HCT116 (cell line): Measurements from ENCODE around the gene ST6GAL2. TPM values are rescaled to one million over a fixed set of nuclear protein-coding genes. Genes with fewer than 3 reads are reported as not detected.

Experiments
- ATAC-seq: fragments of 200-7000 bp; cut with Tn5 transposase; 2 replicates; pipeline ENCODE4 v1.9.1; 2020; ENCODE audit warnings: mild to moderate bottlenecking, moderate library complexity
- BruUV-seq: library from RNA; stranded (reverse); fragments of 400-500 nt; replicated peaks from 2 replicates; lab custom pipeline; 2021; lab: Mats Ljungman, UMichigan
- CTCF ChIA-PET: fragments of 300-600 bp; sonication (Branson Sonifier 250); formaldehyde crosslinking; loops from one replicate; lab custom pipeline; 2021; ENCODE audit warnings: antibody characterized with exemption; lab: Charles Lee
- POLR2A ChIA-PET: fragments of 300-600, 350-600 bp; sonication (Branson Sonifier 250); formaldehyde crosslinking; loops from one replicate; lab custom pipeline; 2021; ENCODE audit warnings: antibody characterized with exemption; lab: Charles Lee
- RAD21 ChIA-PET, 2 experiments: fragments of 300-600 bp; sonication (Branson Sonifier 250); formaldehyde crosslinking; loops; one replicate each; lab custom pipeline; 2023; ENCODE audit warnings: low total read pairs in 2 of 2; ENCODE audit not compliant: uncharacterized antibody in 2 of 2, unreplicated experiment in 2 of 2, low non-redundant PET in 1 of 2; lab: Charles Lee
- DNase-seq: peaks from one replicate; pipeline ENCODE4 v3.0.0-alpha.2; 2010; ENCODE audit warnings: low read depth, low spot score
- H2AFZ ChIP-seq: fragments of 200-600 bp; shearing (Covaris generic), sonication (generic); 2 replicates; pipeline ENCODE4 v1.6.1; 2017; ENCODE audit warnings: low read depth, mixed run types, mixed read lengths, antibody characterized with exemption, low read length; ENCODE audit not compliant: poor library complexity, severe bottlenecking
- H3K27ac ChIP-seq: 2 replicates; pipeline ENCODE4 v1.5.1; 2012; ENCODE audit warnings: low read depth, low read length
- H3K27me3 ChIP-seq: fragments of 200-600 bp; sonication (generic); 2 replicates; pipeline ENCODE4 v1.6.1; 2016; ENCODE audit warnings: mixed run types, low read length, mixed read lengths; ENCODE audit not compliant: insufficient read depth
- H3K36me3 ChIP-seq, 2 experiments: fragments of 200-500 bp in 1 of 2; fragments of 200-600 bp in 1 of 2; sonication (Bioruptor generic) in 1 of 2; sonication (generic) in 1 of 2; 2 replicates each; pipeline versions ENCODE4 v1.5.1 to v1.6.1; 2014 to 2016; ENCODE audit warnings: low read length in 2 of 2, inconsistent platforms in 1 of 2, mixed read lengths in 1 of 2, mixed run types in 1 of 2; ENCODE audit not compliant: insufficient read depth in 2 of 2, control insufficient read depth in 1 of 2
- H3K4me1 ChIP-seq, 2 experiments: fragments of 200-600 bp in 1 of 2; sonication (generic) in 1 of 2; 2 replicates each; pipeline versions ENCODE4 v1.5.1 to v1.6.1; 2012 to 2017; ENCODE audit warnings: low read length in 2 of 2, inconsistent platforms in 1 of 2, mild to moderate bottlenecking in 1 of 2, mixed read lengths in 1 of 2, mixed run types in 1 of 2, moderate library complexity in 1 of 2; ENCODE audit not compliant: insufficient read depth in 2 of 2, control insufficient read depth in 1 of 2
- H3K4me2 ChIP-seq: fragments of 200-600 bp; sonication (generic); 2 replicates; pipeline ENCODE4 v1.6.1; 2017; ENCODE audit warnings: mixed run types, low read length, mixed read lengths
- H3K4me3 ChIP-seq, 2 experiments: fragments of 200-600 bp in 1 of 2; sonication (generic) in 1 of 2; replicated peaks in 1 of 2; 2 replicates each; pipeline ENCODE4 v1.5.1; 2011 to 2016; ENCODE audit warnings: low read length in 2 of 2, control low read depth in 1 of 2, low read depth in 1 of 2, mild to moderate bottlenecking in 1 of 2, mixed read lengths in 1 of 2, mixed run types in 1 of 2
- H3K79me2 ChIP-seq: fragments of 200-600 bp; sonication (generic); 2 replicates; pipeline ENCODE4 v1.6.1; 2017; ENCODE audit warnings: mild to moderate bottlenecking, mixed run types, low read length, moderate library complexity, mixed read lengths; ENCODE audit not compliant: insufficient read depth
- H3K9ac ChIP-seq: fragments of 200-600 bp; sonication (generic); 2 replicates; pipeline ENCODE4 v1.6.1; 2016; ENCODE audit warnings: low read length, mixed read lengths
- H3K9me2 ChIP-seq: fragments of 200-600 bp; sonication (generic), shearing (Covaris generic); 2 replicates; pipeline ENCODE4 v1.6.1; 2017; ENCODE audit warnings: mixed run types, mild to moderate bottlenecking, moderate library complexity; ENCODE audit not compliant: insufficient read depth
- H3K9me3 ChIP-seq, 2 experiments: fragments of 200-500 bp in 1 of 2; fragments of 200-600 bp in 1 of 2; sonication (Bioruptor generic) in 1 of 2; sonication (generic) in 1 of 2; 2 replicates each; pipeline ENCODE4 v1.6.1; 2014 to 2017; ENCODE audit warnings: low read length in 2 of 2, mixed read lengths in 2 of 2, inconsistent platforms in 1 of 2, low read depth in 1 of 2, mild to moderate bottlenecking in 1 of 2, mixed run types in 1 of 2, moderate library complexity in 1 of 2; ENCODE audit not compliant: control insufficient read depth in 1 of 2, insufficient read depth in 1 of 2
- H4K20me1 ChIP-seq: fragments of 200-600 bp; sonication (generic), shearing (Covaris generic); 2 replicates; pipeline ENCODE4 v1.6.1; 2017; ENCODE audit warnings: mixed run types, mild to moderate bottlenecking, moderate library complexity; ENCODE audit not compliant: insufficient read depth
- CBX3 ChIP-seq: IDR thresholded peaks from 2 replicates; pipeline ENCODE4 v1.6.1; 2012; ENCODE audit warnings: low read depth
- CEBPB ChIP-seq: IDR thresholded peaks from 2 replicates; pipeline ENCODE4 v1.6.1; 2012; ENCODE audit warnings: low read depth
- EGR1 ChIP-seq: IDR thresholded peaks from 2 replicates; pipeline ENCODE4 v1.6.1; 2012; ENCODE audit warnings: low read depth
- ELF1 ChIP-seq: IDR thresholded peaks from 2 replicates; pipeline ENCODE4 v1.6.1; 2012; ENCODE audit warnings: low read depth, borderline replicate concordance
- EZH2 ChIP-seq: fragments of 200-600 bp; sonication (generic); IDR thresholded peaks from 2 replicates; pipeline ENCODE4 v1.6.1; 2017; ENCODE audit warnings: antibody characterized with exemption, mixed run types
- EZH2phosphoT487 ChIP-seq: fragments of 200-600 bp; IDR thresholded peaks from 2 replicates; pipeline ENCODE4 v1.6.1; 2018; ENCODE audit warnings: antibody characterized with exemption, borderline replicate concordance
- FOSL1 ChIP-seq: IDR thresholded peaks from 2 replicates; pipeline ENCODE4 v1.6.1; 2012; ENCODE audit warnings: low read depth
- JUND ChIP-seq: IDR thresholded peaks from 2 replicates; pipeline ENCODE4 v1.6.1; 2012
- POLR2A ChIP-seq: IDR thresholded peaks from 2 replicates; pipeline ENCODE4 v1.7.0; 2011; ENCODE audit warnings: borderline replicate concordance; ENCODE audit not compliant: insufficient read depth, insufficient read length; ENCODE audit errors: extremely low read depth
- SIN3A ChIP-seq: IDR thresholded peaks from 2 replicates; pipeline ENCODE4 v1.6.1; 2012; ENCODE audit warnings: low read depth
- SP1 ChIP-seq: IDR thresholded peaks from 2 replicates; pipeline ENCODE4 v1.6.1; 2012; ENCODE audit warnings: low read depth
- ZNF274 ChIP-seq: fragments of 200-500 bp; sonication (Bioruptor generic); IDR thresholded peaks from 2 replicates; pipeline ENCODE4 v1.6.1; 2014; ENCODE audit warnings: mild to moderate bottlenecking, low read depth, low read length, inconsistent platforms
- intact Hi-C: fragments of 100-400 bp; cut with micrococcal nuclease; formaldehyde crosslinking; loops from 2 replicates; pipeline ENCODE4 v1.10.0; 2022
- total RNA-seq: library from RNA; stranded (reverse); gene quantifications from one replicate; pipeline ENCODE4 v1.2.1, GENCODE V29; 2021; ENCODE audit not compliant: unreplicated experiment
- TF ChIP-seq, protein P1 (sequence below), 3 experiments: fragments of 200-600 bp in 1 of 3; sonication (generic) in 1 of 3; IDR thresholded peaks in 2 of 3; conservative IDR thresholded peaks in 1 of 3; 2 replicates each; pipeline ENCODE4 v1.5.1; 2012 to 2017; ENCODE audit warnings: low read depth in 2 of 3, low read length in 2 of 3, antibody characterized with exemption in 1 of 3, borderline replicate concordance in 1 of 3, control low read depth in 1 of 3, mild to moderate bottlenecking in 1 of 3, mixed read lengths in 1 of 3, mixed run types in 1 of 3, moderate library complexity in 1 of 3; ENCODE audit not compliant: insufficient read depth in 1 of 3
- TF ChIP-seq, protein P2 (sequence below): IDR thresholded peaks from 2 replicates; pipeline ENCODE4 v1.6.1; 2011; ENCODE audit warnings: mild to moderate bottlenecking, low read length, moderate library complexity; ENCODE audit not compliant: insufficient replicate concordance; ENCODE audit errors: extremely low read depth
- TF ChIP-seq, protein P3 (sequence below): IDR thresholded peaks from 2 replicates; pipeline ENCODE4 v1.6.1; 2012; ENCODE audit warnings: low read depth
- TF ChIP-seq, protein P4 (sequence below): IDR thresholded peaks from 2 replicates; pipeline ENCODE4 v1.6.1; 2012

The ST6GAL2 gene
- total RNA-seq, 1 experiment from 2014 or later, result not detected

DNA sequence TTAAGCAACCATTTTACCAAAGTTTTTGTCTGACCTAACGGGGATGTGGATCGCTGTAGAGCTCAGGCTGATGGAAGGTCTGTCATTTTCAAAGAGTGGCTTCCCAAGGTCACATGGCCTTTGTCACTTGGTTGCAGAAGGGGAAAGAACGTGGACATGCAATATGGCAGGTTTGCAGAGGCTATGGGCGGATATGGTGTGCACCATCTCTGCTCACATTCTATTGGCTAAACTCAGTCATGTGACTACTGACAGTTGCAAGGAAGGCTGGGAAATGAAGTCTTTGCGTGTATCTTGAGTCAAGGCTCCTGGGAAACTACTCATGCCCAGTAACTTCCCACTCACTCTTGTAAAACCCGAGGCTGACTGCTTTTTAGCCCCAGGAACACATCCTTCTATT, 96.8 kb downstream of the ST6GAL2 start:
- RAD21 ChIA-PET, result no interaction called here

More for the DNA sequence above, 96.8 kb downstream of the ST6GAL2 start:
- no peaks in the 10 kb centered on the region for H3K4me1 ChIP-seq
- no peaks in the 10 kb centered on the region for H3K79me2 ChIP-seq
- ATAC-seq, result no peak
- no peak overlapping the region for H2AFZ ChIP-seq
- H3K4me2 ChIP-seq, result no peak overlapping the region
- BruUV-seq, result no TSS peak
- no peaks in the 10 kb centered on the region for H3K36me3 ChIP-seq
- H3K27ac ChIP-seq, result no peak overlapping the region
- DNase-seq, result no peak
- no peak overlapping the region for H3K9ac ChIP-seq
- H3K9me2 ChIP-seq, result no peaks in the 10 kb centered on the region
- H3K9me3 ChIP-seq, result peaks cover 0 to 14% of the 10 kb centered on the region in 2 experiments; a peak in 1 of 4 replicates
- POLR2A ChIA-PET, result no interaction called here
- no peaks in the 10 kb centered on the region for H3K27me3 ChIP-seq
- CTCF ChIA-PET, result no interaction called here
- no peak overlapping the region for H3K4me3 ChIP-seq
- no peaks in the 10 kb centered on the region for H4K20me1 ChIP-seq
- TF ChIP-seq EZH2, result no peak
- no peak for TF ChIP-seq JUND
- TF ChIP-seq, protein P1, sequence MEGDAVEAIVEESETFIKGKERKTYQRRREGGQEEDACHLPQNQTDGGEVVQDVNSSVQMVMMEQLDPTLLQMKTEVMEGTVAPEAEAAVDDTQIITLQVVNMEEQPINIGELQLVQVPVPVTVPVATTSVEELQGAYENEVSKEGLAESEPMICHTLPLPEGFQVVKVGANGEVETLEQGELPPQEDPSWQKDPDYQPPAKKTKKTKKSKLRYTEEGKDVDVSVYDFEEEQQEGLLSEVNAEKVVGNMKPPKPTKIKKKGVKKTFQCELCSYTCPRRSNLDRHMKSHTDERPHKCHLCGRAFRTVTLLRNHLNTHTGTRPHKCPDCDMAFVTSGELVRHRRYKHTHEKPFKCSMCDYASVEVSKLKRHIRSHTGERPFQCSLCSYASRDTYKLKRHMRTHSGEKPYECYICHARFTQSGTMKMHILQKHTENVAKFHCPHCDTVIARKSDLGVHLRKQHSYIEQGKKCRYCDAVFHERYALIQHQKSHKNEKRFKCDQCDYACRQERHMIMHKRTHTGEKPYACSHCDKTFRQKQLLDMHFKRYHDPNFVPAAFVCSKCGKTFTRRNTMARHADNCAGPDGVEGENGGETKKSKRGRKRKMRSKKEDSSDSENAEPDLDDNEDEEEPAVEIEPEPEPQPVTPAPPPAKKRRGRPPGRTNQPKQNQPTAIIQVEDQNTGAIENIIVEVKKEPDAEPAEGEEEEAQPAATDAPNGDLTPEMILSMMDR (IDR thresholded peaks at IDR 0.05 in 2 of 3, conservative IDR thresholded peaks at IDR 0.05 in 1 of 3; ENCODE audit: borderline replicate concordance in 1 of 3, insufficient read depth in 1 of 3, low read depth in 2 of 3, low read length in 2 of 3), result no peak
- TF ChIP-seq CEBPB, result no peak
- TF ChIP-seq, protein P2, sequence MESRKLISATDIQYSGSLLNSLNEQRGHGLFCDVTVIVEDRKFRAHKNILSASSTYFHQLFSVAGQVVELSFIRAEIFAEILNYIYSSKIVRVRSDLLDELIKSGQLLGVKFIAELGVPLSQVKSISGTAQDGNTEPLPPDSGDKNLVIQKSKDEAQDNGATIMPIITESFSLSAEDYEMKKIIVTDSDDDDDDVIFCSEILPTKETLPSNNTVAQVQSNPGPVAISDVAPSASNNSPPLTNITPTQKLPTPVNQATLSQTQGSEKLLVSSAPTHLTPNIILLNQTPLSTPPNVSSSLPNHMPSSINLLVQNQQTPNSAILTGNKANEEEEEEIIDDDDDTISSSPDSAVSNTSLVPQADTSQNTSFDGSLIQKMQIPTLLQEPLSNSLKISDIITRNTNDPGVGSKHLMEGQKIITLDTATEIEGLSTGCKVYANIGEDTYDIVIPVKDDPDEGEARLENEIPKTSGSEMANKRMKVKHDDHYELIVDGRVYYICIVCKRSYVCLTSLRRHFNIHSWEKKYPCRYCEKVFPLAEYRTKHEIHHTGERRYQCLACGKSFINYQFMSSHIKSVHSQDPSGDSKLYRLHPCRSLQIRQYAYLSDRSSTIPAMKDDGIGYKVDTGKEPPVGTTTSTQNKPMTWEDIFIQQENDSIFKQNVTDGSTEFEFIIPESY, result no peak
- no peak for TF ChIP-seq ELF1
- TF ChIP-seq EGR1, result no peak
- TF ChIP-seq, protein P3, sequence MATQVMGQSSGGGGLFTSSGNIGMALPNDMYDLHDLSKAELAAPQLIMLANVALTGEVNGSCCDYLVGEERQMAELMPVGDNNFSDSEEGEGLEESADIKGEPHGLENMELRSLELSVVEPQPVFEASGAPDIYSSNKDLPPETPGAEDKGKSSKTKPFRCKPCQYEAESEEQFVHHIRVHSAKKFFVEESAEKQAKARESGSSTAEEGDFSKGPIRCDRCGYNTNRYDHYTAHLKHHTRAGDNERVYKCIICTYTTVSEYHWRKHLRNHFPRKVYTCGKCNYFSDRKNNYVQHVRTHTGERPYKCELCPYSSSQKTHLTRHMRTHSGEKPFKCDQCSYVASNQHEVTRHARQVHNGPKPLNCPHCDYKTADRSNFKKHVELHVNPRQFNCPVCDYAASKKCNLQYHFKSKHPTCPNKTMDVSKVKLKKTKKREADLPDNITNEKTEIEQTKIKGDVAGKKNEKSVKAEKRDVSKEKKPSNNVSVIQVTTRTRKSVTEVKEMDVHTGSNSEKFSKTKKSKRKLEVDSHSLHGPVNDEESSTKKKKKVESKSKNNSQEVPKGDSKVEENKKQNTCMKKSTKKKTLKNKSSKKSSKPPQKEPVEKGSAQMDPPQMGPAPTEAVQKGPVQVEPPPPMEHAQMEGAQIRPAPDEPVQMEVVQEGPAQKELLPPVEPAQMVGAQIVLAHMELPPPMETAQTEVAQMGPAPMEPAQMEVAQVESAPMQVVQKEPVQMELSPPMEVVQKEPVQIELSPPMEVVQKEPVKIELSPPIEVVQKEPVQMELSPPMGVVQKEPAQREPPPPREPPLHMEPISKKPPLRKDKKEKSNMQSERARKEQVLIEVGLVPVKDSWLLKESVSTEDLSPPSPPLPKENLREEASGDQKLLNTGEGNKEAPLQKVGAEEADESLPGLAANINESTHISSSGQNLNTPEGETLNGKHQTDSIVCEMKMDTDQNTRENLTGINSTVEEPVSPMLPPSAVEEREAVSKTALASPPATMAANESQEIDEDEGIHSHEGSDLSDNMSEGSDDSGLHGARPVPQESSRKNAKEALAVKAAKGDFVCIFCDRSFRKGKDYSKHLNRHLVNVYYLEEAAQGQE, result no peak
- TF ChIP-seq CBX3, result no peak
- TF ChIP-seq EZH2phosphoT487, result no peak
- TF ChIP-seq POLR2A, result no peak
- TF ChIP-seq, protein P4, sequence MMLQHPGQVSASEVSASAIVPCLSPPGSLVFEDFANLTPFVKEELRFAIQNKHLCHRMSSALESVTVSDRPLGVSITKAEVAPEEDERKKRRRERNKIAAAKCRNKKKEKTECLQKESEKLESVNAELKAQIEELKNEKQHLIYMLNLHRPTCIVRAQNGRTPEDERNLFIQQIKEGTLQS, result no peak
- TF ChIP-seq ZNF274, result no peak
- TF ChIP-seq FOSL1, result no peak
- TF ChIP-seq SP1, result no peak
- no peak for TF ChIP-seq SIN3A
- intact Hi-C loops, result no loop called here
